Measurements from ENCODE around the gene MYCBP2.
"Not testable (repeated sequence)": the region's sequence is repeated elsewhere in the genome, so short reads cannot be mapped to it uniquely, and the experiment has no call there.

Gene MYCBP2

DNA sequence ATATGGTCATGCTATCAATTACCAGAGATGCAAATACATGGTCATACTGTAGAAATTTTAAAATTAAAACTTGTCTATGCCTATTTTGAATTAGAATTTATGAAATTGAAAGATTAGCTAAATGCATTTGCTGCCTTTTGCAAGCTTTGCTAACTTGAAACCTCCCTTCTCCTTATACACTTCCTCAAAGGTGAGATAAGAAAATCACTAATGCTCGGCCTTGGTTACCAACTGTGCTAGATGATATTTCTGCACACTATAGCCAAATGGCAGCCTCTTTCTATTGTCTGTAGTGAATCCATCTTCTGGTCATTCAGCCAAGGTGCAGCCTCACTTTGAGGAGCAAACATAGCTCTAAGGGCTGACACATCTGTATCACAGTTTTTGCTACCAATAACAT, 31.1 kb upstream of the MYCBP2 start:
- no peaks in the 10 kb centered on the region for H3K36me3 ChIP-seq (ENCODE audit: control insufficient read depth, insufficient read depth, low read length)
- DNase-seq = no peak
- no peaks in the 10 kb centered on the region for H3K27me3 ChIP-seq (replicated peaks; ENCODE audit: control insufficient read depth, insufficient read depth, low read length, poor library complexity, severe bottlenecking)
- no peak overlapping the region for H3K27ac ChIP-seq (ENCODE audit: insufficient read depth, low read length, poor library complexity, severe bottlenecking)
- peaks cover 3% of the 10 kb centered on the region for H3K4me1 ChIP-seq (ENCODE audit: control insufficient read depth, insufficient read depth, low read length, poor library complexity, severe bottlenecking)
- H3K9me3 ChIP-seq (ENCODE audit: control insufficient read depth, low read length) = no peaks in the 10 kb centered on the region
- no peak overlapping the region for H3K4me3 ChIP-seq (ENCODE audit: insufficient read depth, low read depth, low read length, poor library complexity, severe bottlenecking)

GRCh38 chr13:77356155-77356554, 29.3 kb upstream of the MYCBP2 start:
- Histone ChIP-seq H3K27ac (ENCODE audit: insufficient read depth, low read length, poor library complexity, severe bottlenecking) (no peak overlapping the region), H3K4me1 (ENCODE audit: control insufficient read depth, insufficient read depth, low read length, poor library complexity, severe bottlenecking) (peaks cover 3% of the 10 kb centered on the region), H3K4me3 (ENCODE audit: insufficient read depth, low read depth, low read length, poor library complexity, severe bottlenecking) (no peak overlapping the region), H3K27me3 (replicated peaks; ENCODE audit: control insufficient read depth, insufficient read depth, low read length, poor library complexity, severe bottlenecking) (no peaks in the 10 kb centered on the region), H3K36me3 (ENCODE audit: control insufficient read depth, insufficient read depth, low read length) (no peaks in the 10 kb centered on the region), H3K9me3 (ENCODE audit: control insufficient read depth, low read length) (no peaks in the 10 kb centered on the region)
- DNase-seq = no peak

- Histone ChIP-seq H3K27ac (ENCODE audit: insufficient read depth, low read length, poor library complexity, severe bottlenecking) (no peak overlapping the region), H3K4me3 (ENCODE audit: insufficient read depth, low read depth, low read length, poor library complexity, severe bottlenecking) (no peak overlapping the region), H3K4me1 (ENCODE audit: control insufficient read depth, insufficient read depth, low read length, poor library complexity, severe bottlenecking) (peaks cover 3% of the 10 kb centered on the region), H3K27me3 (replicated peaks; ENCODE audit: control insufficient read depth, insufficient read depth, low read length, poor library complexity, severe bottlenecking) (no peaks in the 10 kb centered on the region), H3K36me3 (ENCODE audit: control insufficient read depth, insufficient read depth, low read length) (no peaks in the 10 kb centered on the region), H3K9me3 (ENCODE audit: control insufficient read depth, low read length) (no peaks in the 10 kb centered on the region)
- no peak for DNase-seq
These were observed 27.1 kb upstream of the MYCBP2 start for GRCh38 chr13:77353995-77354394.

DNA sequence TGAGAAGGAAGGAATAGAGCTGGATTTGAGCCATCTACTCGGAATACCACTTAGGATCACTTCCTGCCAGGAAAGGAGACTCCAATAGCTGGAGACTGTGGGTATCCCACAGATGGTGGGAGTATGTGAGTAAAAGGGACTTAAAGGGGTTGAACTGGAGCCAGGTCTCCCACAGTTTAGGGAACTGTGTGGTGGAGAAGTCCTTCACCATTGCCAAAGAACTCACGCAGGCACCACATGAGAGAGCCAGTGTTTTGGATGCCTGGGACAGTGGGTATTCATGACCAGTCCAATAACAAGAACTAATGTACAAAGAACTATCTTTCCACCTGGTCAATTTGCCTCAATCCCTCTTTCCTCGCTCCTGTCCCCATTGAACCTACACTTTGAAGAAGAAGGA, 24.4 kb upstream of the MYCBP2 start:
- no peaks in the 10 kb centered on the region for H3K36me3 ChIP-seq (ENCODE audit: control insufficient read depth, insufficient read depth, low read length)
- peaks cover 4% of the 10 kb centered on the region for H3K4me1 ChIP-seq (ENCODE audit: control insufficient read depth, insufficient read depth, low read length, poor library complexity, severe bottlenecking)
- no peak for DNase-seq
- H3K4me3 ChIP-seq (ENCODE audit: insufficient read depth, low read depth, low read length, poor library complexity, severe bottlenecking) = no peak overlapping the region
- H3K27ac ChIP-seq (ENCODE audit: insufficient read depth, low read length, poor library complexity, severe bottlenecking) = no peak overlapping the region
- no peaks in the 10 kb centered on the region for H3K9me3 ChIP-seq (ENCODE audit: control insufficient read depth, low read length)
- H3K27me3 ChIP-seq (replicated peaks; ENCODE audit: control insufficient read depth, insufficient read depth, low read length, poor library complexity, severe bottlenecking) = no peaks in the 10 kb centered on the region

GRCh38 chr13:77350811-77351210, 23.9 kb upstream of the MYCBP2 start:
- DNase-seq = no peak
- Histone ChIP-seq H3K9me3 (ENCODE audit: control insufficient read depth, low read length) (no peaks in the 10 kb centered on the region), H3K27me3 (replicated peaks; ENCODE audit: control insufficient read depth, insufficient read depth, low read length, poor library complexity, severe bottlenecking) (no peaks in the 10 kb centered on the region), H3K27ac (ENCODE audit: insufficient read depth, low read length, poor library complexity, severe bottlenecking) (no peak overlapping the region), H3K36me3 (ENCODE audit: control insufficient read depth, insufficient read depth, low read length) (no peaks in the 10 kb centered on the region), H3K4me1 (ENCODE audit: control insufficient read depth, insufficient read depth, low read length, poor library complexity, severe bottlenecking) (peaks cover 7% of the 10 kb centered on the region), H3K4me3 (ENCODE audit: insufficient read depth, low read depth, low read length, poor library complexity, severe bottlenecking) (no peak overlapping the region)

GRCh38 chr13:77349365-77349764, 22.5 kb upstream of the MYCBP2 start:
- no peaks in the 10 kb centered on the region for H3K9me3 ChIP-seq (ENCODE audit: control insufficient read depth, low read length)
- DNase-seq = no peak
- no peaks in the 10 kb centered on the region for H3K27me3 ChIP-seq (replicated peaks; ENCODE audit: control insufficient read depth, insufficient read depth, low read length, poor library complexity, severe bottlenecking)
- H3K27ac ChIP-seq (ENCODE audit: insufficient read depth, low read length, poor library complexity, severe bottlenecking) = no peak overlapping the region
- no peak overlapping the region for H3K4me3 ChIP-seq (ENCODE audit: insufficient read depth, low read depth, low read length, poor library complexity, severe bottlenecking)
- H3K4me1 ChIP-seq (ENCODE audit: control insufficient read depth, insufficient read depth, low read length, poor library complexity, severe bottlenecking) = peaks cover 10% of the 10 kb centered on the region
- no peaks in the 10 kb centered on the region for H3K36me3 ChIP-seq (ENCODE audit: control insufficient read depth, insufficient read depth, low read length)

DNA sequence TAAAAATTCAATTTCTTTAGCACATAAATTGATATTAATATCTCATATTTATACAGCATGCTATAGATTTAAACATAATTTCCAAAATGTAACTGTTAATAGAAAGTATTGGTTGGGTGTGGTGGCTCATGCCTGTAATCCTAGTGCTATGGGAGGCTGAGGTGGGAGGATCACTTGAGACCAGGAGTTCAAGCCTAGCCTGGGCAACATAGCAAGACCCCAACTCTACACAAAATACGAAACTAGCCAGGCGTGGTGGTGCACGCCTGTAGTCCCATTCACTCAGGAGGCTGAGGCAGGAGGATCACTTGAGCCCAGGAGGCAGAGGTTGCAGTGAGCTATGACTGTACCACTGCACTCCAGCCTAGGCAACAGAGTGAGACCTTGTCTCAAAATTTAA, 20.5 kb upstream of the MYCBP2 start:
- H3K4me1 ChIP-seq (ENCODE audit: control insufficient read depth, insufficient read depth, low read length, poor library complexity, severe bottlenecking); DNase-seq; H3K27ac ChIP-seq (ENCODE audit: insufficient read depth, low read length, poor library complexity, severe bottlenecking); H3K9me3 ChIP-seq (ENCODE audit: control insufficient read depth, low read length); H3K27me3 ChIP-seq (replicated peaks; ENCODE audit: control insufficient read depth, insufficient read depth, low read length, poor library complexity, severe bottlenecking); H3K36me3 ChIP-seq (ENCODE audit: control insufficient read depth, insufficient read depth, low read length); H3K4me3 ChIP-seq (ENCODE audit: insufficient read depth, low read depth, low read length, poor library complexity, severe bottlenecking): not testable (repeated sequence)

GRCh38 chr13:77345150-77345780, 18.4 kb upstream of the MYCBP2 start:
- Histone ChIP-seq H3K4me3 (ENCODE audit: insufficient read depth, low read depth, low read length, poor library complexity, severe bottlenecking) (no peak overlapping the region), H3K27ac (ENCODE audit: insufficient read depth, low read length, poor library complexity, severe bottlenecking) (no peak overlapping the region), H3K4me1 (ENCODE audit: control insufficient read depth, insufficient read depth, low read length, poor library complexity, severe bottlenecking) (peaks cover 7% of the 10 kb centered on the region), H3K9me3 (ENCODE audit: control insufficient read depth, low read length) (no peaks in the 10 kb centered on the region), H3K27me3 (replicated peaks; ENCODE audit: control insufficient read depth, insufficient read depth, low read length, poor library complexity, severe bottlenecking) (no peaks in the 10 kb centered on the region), H3K36me3 (ENCODE audit: control insufficient read depth, insufficient read depth, low read length) (no peaks in the 10 kb centered on the region)
- no peak for DNase-seq

DNA sequence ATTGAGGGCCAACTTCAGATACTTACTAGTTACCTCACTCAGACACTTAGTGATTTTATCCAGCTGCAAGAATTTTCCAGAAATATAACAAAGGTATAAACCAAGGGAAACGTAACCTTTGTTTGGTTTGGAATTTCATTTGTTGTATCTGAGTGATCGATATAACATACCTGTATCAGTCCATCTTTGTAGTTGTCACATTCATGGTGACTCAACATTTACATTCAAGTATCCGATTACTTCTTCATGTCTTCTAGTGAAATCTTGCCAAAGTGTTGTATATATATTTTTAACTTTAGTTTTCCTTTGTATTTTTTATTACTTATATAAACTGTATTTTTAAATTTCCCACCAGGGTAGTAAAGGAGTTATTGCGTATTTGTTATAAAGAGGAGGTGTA, 16.9 kb upstream of the MYCBP2 start:
- H3K9me3 ChIP-seq (ENCODE audit: control insufficient read depth, low read length) = no peaks in the 10 kb centered on the region
- peaks cover 7% of the 10 kb centered on the region for H3K4me1 ChIP-seq (ENCODE audit: control insufficient read depth, insufficient read depth, low read length, poor library complexity, severe bottlenecking)
- H3K27ac ChIP-seq (ENCODE audit: insufficient read depth, low read length, poor library complexity, severe bottlenecking) = no peak overlapping the region
- H3K36me3 ChIP-seq (ENCODE audit: control insufficient read depth, insufficient read depth, low read length) = no peaks in the 10 kb centered on the region
- DNase-seq = no peak
- H3K4me3 ChIP-seq (ENCODE audit: insufficient read depth, low read depth, low read length, poor library complexity, severe bottlenecking) = no peak overlapping the region
- H3K27me3 ChIP-seq (replicated peaks; ENCODE audit: control insufficient read depth, insufficient read depth, low read length, poor library complexity, severe bottlenecking) = no peaks in the 10 kb centered on the region

DNA sequence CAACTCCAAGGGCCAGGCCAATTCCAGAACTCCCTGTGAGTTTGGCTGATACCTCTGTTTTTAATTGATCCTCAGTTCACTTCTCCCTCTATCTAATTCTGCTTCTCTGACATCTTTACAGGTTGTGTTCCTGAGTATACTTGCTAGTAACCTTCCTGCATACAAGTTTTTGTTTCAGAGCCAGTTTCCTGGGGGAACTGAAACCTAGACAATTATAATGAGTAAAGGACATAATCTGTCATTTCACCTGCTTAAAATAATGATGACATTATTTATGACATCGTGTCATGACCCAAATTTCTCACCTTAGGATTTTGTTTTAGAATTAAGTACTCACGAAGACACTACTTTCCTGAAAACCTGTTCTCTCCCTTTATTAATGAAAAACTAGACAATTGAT, 12.5 kb upstream of the MYCBP2 start:
- Histone ChIP-seq H3K4me1 (ENCODE audit: control insufficient read depth, insufficient read depth, low read length, poor library complexity, severe bottlenecking) (no peaks in the 10 kb centered on the region), H3K36me3 (ENCODE audit: control insufficient read depth, insufficient read depth, low read length) (no peaks in the 10 kb centered on the region), H3K27ac (ENCODE audit: insufficient read depth, low read length, poor library complexity, severe bottlenecking) (no peak overlapping the region), H3K27me3 (replicated peaks; ENCODE audit: control insufficient read depth, insufficient read depth, low read length, poor library complexity, severe bottlenecking) (no peaks in the 10 kb centered on the region), H3K4me3 (ENCODE audit: insufficient read depth, low read depth, low read length, poor library complexity, severe bottlenecking) (no peak overlapping the region), H3K9me3 (ENCODE audit: control insufficient read depth, low read length) (no peaks in the 10 kb centered on the region)
- DNase-seq = no peak
